ELR (cell line): Measurements from ENCODE around the gene NUDCD3.

Experiments
- DNase-seq: peaks from one replicate; pipeline ENCODE4 v3.0.0-alpha.2; 2015; ENCODE audit warnings: low read depth

NUDCD3 gene

DNA sequence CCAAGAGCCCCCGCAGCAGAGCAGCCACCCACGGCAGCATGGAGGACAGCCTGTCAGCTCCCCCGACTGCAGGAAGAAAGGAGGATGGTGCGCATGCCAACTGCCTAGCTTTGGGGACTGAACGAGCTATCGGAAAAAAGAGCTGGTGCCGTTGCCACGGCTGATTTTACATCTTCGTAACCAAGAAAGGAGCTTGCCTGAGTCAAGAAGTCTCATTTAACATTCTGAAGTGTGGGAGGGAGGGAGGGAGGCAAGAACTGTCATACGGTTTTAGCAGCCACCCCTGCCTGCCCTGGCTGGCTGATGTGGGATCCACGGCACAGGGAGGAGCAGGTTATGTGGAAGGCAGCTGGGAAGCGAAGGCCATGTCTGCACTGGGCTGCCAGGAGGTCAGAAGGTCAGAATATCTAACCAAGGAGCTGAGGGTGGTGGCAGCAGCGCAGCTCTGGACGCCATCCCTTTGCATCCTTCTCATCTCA lies 90.4 kb downstream of the NUDCD3 start:
- DNase-seq, result no peak

GRCh38 chr7:44398953-44399574 lies 91.4 kb downstream of the NUDCD3 start:
- no peak for DNase-seq

- DNase-seq, result no peak
Measured at GRCh38 chr7:44398511-44398911, 91.9 kb downstream of the NUDCD3 start.

DNA sequence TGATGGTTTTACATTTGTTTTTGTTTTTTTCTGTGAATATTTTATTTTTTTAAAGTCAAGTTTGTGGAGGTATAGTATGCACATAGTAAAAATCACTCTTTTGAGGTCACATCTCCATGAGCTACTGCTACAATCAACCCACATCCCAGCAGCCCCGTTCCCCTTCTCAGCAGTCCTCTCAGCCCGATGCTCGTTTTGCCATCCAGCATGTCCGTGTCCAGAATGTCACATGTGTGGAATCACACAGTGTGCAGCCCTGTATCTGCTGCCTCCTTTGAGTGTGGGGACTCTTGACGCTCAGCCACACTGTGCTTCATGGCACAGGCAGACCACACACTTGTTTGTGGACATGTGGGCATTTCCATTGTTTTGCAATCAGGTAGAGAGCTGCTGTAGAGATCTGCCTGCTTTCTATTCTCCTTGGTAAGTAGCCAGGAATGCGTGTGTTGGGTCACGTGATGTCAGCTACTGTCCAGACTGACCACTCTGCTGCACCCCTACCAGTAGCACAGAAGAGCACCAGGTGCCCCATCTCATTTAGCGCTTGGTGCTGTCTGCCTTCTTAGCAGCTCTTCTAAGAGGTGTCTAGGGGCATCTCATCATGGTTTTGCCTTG lies 93.4 kb downstream of the NUDCD3 start:
- DNase-seq, result no peak

DNA sequence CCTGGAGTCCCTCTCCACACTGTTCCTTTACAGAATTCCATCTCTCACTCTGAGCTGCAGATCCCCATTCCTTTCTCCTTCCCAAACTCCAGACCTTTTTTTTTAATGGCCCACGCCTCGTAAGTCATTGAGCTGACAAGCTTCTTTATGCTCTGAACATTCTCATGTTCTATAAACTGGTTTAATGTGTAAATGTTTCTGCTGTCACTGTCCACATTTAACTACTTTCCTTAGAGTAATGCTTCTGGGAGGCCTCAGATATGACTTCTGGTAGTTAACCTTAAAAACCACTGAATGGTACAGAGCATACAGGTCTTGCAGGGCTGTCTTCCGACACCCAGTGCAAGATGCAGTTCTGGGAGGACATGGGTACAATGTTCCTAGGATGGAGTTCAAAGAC lies 94.0 kb downstream of the NUDCD3 start:
- no peak for DNase-seq

GRCh38 chr7:44395067-44395466 lies 95.4 kb downstream of the NUDCD3 start:
- no peak for DNase-seq

DNA sequence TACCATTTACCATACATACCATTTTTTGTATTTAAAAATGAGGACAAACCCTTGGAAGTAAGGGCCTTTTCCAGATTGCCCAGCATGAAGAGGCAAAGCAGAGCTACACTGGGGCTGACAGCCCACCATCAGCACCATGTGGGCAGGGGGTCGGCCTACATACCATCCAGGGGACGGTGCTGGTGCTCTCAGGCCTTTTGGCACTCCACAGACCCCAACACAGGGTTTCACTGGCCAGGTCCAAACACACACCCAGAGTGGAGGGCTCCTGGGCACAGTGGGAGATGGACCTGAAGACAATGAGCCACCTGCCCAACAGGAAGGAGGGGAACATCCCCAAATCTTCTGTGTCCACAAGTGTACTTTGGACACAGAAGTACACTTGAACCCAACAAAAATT lies 95.8 kb downstream of the NUDCD3 start:
- DNase-seq, result no peak

DNA sequence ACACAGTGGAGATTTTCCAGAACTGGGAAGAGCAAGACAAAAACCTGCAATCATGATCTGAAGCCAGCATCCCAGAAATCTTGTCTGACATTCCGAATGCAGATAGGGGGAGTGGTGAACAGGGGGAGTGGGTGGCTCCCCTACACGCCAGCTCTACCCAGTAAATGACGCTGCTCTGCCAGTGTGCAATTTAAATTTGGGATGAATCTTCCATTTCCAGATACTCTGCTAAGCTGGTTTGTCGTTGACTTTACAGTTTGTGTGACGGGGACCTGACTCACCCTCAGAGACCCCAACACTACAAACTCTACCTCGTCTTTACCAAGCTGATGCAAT lies 96.4 kb downstream of the NUDCD3 start:
- no peak for DNase-seq

GRCh38 chr7:44393238-44394111 lies 97.0 kb downstream of the NUDCD3 start:
- DNase-seq, result no peak

DNA sequence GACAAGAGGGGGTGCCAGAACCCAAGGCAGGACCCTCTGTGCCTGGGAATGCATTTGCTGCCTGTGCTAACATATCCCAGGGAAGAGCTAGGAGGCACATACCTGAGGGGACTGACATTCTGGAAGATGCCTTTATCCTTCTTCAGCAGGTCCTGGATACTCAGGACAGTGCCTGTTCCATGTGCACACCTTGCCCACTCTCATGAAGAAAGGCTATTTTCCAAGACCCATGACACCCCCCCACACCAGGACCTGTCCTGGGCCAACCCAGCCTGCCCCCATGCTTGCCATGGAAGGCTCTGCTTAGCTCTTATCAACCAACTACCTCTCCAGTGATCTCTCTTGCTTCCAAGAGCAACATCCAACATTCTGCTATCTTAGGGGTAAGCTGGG lies 97.8 kb downstream of the NUDCD3 start:
- DNase-seq, result no peak

GRCh38 chr7:44391746-44392617 lies 98.5 kb downstream of the NUDCD3 start:
- DNase-seq, result no peak

DNA sequence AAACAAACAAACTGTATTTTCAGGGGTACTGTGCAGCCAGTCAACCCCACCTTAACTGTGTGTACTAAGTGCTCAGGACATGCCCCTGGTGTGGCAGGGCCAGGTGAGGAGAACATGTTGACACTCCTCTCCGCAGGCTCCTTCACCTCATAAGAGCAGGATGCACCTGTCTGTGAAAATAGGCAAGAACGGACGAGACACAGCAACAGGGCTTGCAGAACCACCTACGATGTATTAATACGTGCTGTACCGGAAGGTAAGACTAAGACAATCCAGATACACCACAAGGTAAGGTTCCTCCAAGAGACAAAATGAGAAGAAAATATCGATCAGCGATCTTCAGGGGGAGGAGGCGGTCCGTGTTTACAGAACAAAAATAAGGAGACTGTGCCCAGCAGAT lies 99.3 kb downstream of the NUDCD3 start:
- DNase-seq, result no peak

GRCh38 chr7:44390701-44391100 lies 99.8 kb downstream of the NUDCD3 start:
- DNase-seq, result no peak

- DNase-seq, result no peak
Measured at GRCh38 chr7:44388089-44388970, 102.1 kb downstream of the NUDCD3 start.

DNA sequence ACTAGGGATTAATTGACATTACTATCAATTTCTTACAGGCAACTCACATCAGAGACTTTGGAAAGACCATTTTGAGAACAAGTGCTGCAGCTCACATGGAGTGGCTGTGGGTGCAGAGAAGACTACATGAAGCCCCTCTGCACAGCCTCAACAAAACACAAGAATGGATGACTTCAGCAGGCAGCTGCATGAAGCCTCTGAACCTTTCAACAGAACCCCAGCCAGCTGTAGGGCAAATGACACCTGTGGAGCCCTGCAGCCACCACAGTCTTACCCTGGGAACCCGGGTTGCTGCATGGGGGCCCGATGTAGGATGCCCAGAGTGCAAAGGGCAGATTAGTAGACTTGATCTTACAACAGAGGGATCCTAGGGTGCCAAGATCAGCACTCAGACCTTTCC lies 103.1 kb downstream of the NUDCD3 start:
- no peak for DNase-seq

- DNase-seq, result peak; percentile 89
Measured at GRCh38 chr7:44386139-44386913, 104.1 kb downstream of the NUDCD3 start.

DNA sequence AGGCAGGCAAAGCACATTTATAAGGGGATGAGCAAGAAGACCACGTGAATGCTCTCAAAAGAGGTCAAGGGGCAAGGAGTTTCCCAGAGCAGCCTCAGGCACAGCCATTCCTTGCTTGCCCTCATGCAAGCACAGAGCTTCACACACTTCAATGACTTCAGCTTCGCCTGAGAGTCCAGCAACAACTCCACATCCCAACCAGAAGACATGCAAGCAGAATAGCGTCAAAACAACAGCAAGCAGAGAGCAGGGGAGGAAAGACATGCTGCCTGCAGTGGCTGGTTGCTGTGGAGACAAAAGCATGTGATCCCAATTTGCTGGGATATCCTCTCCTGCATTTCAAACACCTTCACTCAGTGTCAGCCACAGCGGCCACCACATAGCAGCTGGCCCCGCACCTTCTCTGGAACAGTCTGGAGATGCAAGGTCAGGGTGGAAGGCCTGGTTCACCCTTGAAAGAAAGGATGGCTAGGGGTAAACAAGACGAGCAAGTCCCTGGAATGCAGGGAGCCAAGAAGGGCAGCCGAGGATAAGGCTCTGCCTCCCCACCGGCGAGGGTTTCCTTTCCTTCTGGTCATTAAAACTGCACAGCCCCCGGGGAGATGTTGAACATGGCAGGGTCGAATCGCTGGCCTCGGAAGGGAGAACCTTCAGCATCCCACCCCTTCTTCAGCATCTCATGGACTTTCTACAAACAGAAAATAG lies 104.9 kb downstream of the NUDCD3 start:
- DNase-seq, result no peak

DNA sequence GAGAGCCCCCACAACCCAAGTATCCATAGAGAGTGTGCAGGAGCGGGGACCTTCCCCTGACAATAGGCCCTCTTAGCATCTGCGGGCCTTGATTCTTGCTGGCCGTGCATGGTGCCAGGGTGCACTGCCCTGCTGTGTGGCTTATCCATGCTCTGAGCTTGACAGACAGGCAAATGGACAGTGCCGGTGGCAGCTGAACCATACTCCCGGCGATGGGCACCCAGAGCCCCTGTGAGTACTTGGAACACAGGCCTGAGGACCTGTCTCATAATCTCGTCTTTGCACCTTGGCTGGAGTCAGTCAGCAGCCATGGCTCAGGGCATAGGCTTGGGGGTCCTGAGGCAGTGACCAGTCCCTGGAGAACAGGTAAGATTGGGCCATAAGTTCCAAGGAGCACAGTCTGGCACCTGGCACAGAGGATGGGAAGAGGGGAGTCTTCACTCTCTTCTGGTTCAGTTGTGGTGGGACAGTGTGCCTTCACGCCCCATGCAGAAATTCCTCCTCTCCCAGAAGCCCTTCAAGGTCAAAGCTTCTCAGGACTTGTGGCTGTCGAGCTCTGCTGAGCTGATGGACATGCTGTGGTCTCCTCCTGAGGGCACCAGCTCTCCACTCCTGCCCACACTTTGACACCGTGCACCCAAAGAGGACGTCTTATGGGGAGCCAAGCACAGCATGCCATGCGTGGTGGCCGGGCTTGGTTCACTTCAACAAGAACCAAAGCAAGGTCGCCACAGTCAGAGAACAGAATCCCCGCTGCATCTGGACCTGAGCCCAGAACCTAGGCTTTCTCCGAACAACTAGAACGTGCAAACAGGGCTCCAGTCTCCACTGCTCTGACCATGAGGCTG lies 105.6 kb downstream of the NUDCD3 start:
- no peak for DNase-seq

- DNase-seq, result peak; percentile 95
Measured at GRCh38 chr7:44383566-44383965, 106.9 kb downstream of the NUDCD3 start.
